ENCODE results near the gene SUPT3H.
"Not testable (repeated sequence)": the region's sequence is repeated elsewhere in the genome, so short reads cannot be mapped to it uniquely, and the experiment has no call there.

SUPT3H gene

GRCh38 chr6:45044510-45045252 lies 333.1 kb downstream of the SUPT3H start:
- no peak for DNase-seq

GRCh38 chr6:45044086-45044485 lies 333.6 kb downstream of the SUPT3H start:
- DNase-seq: no peak

GRCh38 chr6:45042673-45043072 lies 335.1 kb downstream of the SUPT3H start:
- not testable (repeated sequence) for DNase-seq

GRCh38 chr6:45038226-45038625 lies 339.5 kb downstream of the SUPT3H start:
- no peak for DNase-seq

GRCh38 chr6:45036103-45036502 lies 341.6 kb downstream of the SUPT3H start:
- no peak for DNase-seq

GRCh38 chr6:45032426-45032825 lies 345.3 kb downstream of the SUPT3H start:
- no peak for DNase-seq

GRCh38 chr6:45031601-45032000 lies 346.1 kb downstream of the SUPT3H start:
- DNase-seq: no peak

GRCh38 chr6:45027126-45027525 lies 350.6 kb downstream of the SUPT3H start:
- DNase-seq: no peak

- DNase-seq: no peak
Measured at GRCh38 chr6:45026003-45026516, 351.7 kb downstream of the SUPT3H start.

- DNase-seq: no peak
Measured at GRCh38 chr6:45024610-45025009, 353.1 kb downstream of the SUPT3H start.

GRCh38 chr6:45021676-45022075 lies 356.1 kb downstream of the SUPT3H start:
- no peak for DNase-seq

- DNase-seq: no peak
Measured at GRCh38 chr6:45012687-45013086, 365.0 kb downstream of the SUPT3H start.

GRCh38 chr6:45009576-45009975 lies 368.2 kb downstream of the SUPT3H start:
- no peak for DNase-seq

GRCh38 chr6:45006893-45007292 lies 370.8 kb downstream of the SUPT3H start:
- no peak for DNase-seq

GRCh38 chr6:45003961-45004360 lies 373.8 kb downstream of the SUPT3H start:
- DNase-seq: no peak

- DNase-seq: no peak
Measured at GRCh38 chr6:45003387-45003786, 374.3 kb downstream of the SUPT3H start.

- no peak for DNase-seq
Measured at GRCh38 chr6:45002390-45003105, 375.2 kb downstream of the SUPT3H start.

GRCh38 chr6:45001663-45002062 lies 376.1 kb downstream of the SUPT3H start:
- DNase-seq: no peak

GRCh38 chr6:45000833-45001232 lies 376.9 kb downstream of the SUPT3H start:
- no peak for DNase-seq

- no peak for DNase-seq
Measured at GRCh38 chr6:44999066-44999465, 378.7 kb downstream of the SUPT3H start.

GRCh38 chr6:44995486-44996132 lies 382.1 kb downstream of the SUPT3H start:
- DNase-seq: no peak

- DNase-seq: no peak
Measured at GRCh38 chr6:44989391-44989790, 388.3 kb downstream of the SUPT3H start.

- no peak for DNase-seq
Measured at GRCh38 chr6:44985006-44985405, 392.7 kb downstream of the SUPT3H start.

Data from amniotic stem cell (primary cell).